Measurements from ENCODE around the gene RTN4RL2. TPM values are rescaled to one million over a fixed set of nuclear protein-coding genes. Genes with fewer than 3 reads are reported as not detected.

Gene RTN4RL2
- total RNA-seq, 1 experiment from 2014 or later: 7.0 TPM

DNA sequence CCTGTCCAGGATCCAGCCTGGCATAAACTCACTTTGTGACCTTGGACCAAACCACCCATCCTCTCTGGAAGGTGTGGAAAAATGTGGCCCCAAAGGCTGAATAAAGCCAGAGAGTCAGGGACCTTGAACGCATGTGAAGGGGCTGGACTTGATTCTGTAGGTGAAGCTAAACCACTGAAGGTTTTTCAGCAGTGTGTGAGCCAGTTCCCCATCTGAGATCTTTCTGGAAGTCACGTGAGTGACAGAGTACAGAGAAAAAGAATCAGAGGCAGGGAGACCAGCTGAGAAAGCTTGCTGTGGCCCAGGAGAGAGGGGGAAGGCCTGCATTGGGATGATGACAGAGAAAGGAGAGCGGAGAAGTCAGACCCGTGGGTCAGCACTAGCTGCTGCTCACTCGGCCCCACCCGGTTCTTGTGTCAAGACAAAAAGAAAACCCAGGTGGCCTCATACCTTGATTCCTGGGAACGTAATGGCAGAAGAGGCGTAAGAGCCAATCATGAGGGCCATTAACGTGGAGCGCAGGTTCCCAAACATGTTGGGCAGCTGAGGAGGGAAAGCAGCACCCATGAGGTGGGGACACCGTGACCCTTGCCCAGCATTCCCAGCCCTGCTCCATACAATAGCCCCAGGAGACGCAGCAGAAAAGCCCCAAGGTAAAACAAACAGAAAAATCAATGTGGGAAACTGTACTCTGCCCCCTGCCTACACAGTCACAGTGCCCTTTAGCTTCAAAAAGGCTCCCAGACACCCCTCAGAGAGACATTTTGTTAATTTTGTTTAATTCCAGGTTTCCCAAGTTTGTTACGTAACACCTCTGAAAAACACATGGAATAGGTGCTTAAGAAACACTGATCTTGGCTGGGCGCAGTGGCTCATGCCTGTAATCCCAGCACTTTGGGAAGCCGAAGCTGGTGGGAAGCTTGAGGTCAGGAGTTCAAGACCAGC, 37.2 kb downstream of the RTN4RL2 start:
- H3T11ph ChIP-seq (ENCODE audit: low read length): no peak overlapping the region
- no peaks in the 10 kb centered on the region for H3K9me3 ChIP-seq (ENCODE audit: control insufficient read depth, low read depth, low read length)
- Mint-ChIP-seq H3K27me3 (ENCODE audit: low read depth) (no peaks in the 10 kb centered on the region; the same call in 1 of the 2 replicates), H3K9me3 (no peaks in the 10 kb centered on the region; a peak in 1 of 5 replicates), H3K4me1 (peaks cover 31 to 59% of the 10 kb centered on the region in 2 experiments), H3K27ac (no peak overlapping the region; a peak in 2 of 7 replicates), H3K36me3 (ENCODE audit: insufficient read depth in 1 of 3, low read depth in 3 of 3) (peaks cover 23 to 41% (median 25%) of the 10 kb centered on the region in 3 experiments; a peak in 6 of 7 replicates), H3K4me3 (no peak overlapping the region)
- H2BK12ac ChIP-seq (ENCODE audit: insufficient read length, low read depth, low read length): no peak overlapping the region
- TF ChIP-seq CTCF (conservative IDR thresholded peaks at IDR 0.05): no peak
- H3K27ac ChIP-seq (ENCODE audit: insufficient read length, low read depth, low read length): no peak overlapping the region
- no peak overlapping the region for H3K14ac ChIP-seq (ENCODE audit: insufficient read depth, low read length)
- no peak overlapping the region for H4K91ac ChIP-seq (ENCODE audit: insufficient read length, low read depth, low read length)
- no peak overlapping the region for H2BK20ac ChIP-seq (ENCODE audit: low read depth, low read length, poor library complexity, severe bottlenecking)
- no peaks in the 10 kb centered on the region for H3K79me2 ChIP-seq (ENCODE audit: insufficient read depth, low read length)
- no peak overlapping the region for H2BK15ac ChIP-seq (ENCODE audit: low read depth, low read length)
- no peak overlapping the region for H3K4me2 ChIP-seq (ENCODE audit: insufficient read depth, insufficient read length, low read length)
- DNase-seq: no peak
- H3K23me2 ChIP-seq (ENCODE audit: insufficient read length, low read depth, low read length, poor library complexity, severe bottlenecking): no peaks in the 10 kb centered on the region
- no peaks in the 10 kb centered on the region for H3K27me3 ChIP-seq (ENCODE audit: insufficient read depth, low read length)
- H2AK5ac ChIP-seq (ENCODE audit: insufficient read length, low read length): no peak overlapping the region
- no peak overlapping the region for H3K18ac ChIP-seq (ENCODE audit: insufficient read length, low read depth, low read length)
- no peak overlapping the region for H3K4ac ChIP-seq (ENCODE audit: low read depth, low read length)
- WGBS (ENCODE audit: extremely low coverage, insufficient read length, low lambda C conversion rate): no CpG with 5 or more reads among the region's 15 CpGs
- no peaks in the 10 kb centered on the region for H3K79me1 ChIP-seq (ENCODE audit: insufficient read depth, low read depth, low read length, poor library complexity, severe bottlenecking)
- no peak overlapping the region for H4K5ac ChIP-seq (ENCODE audit: insufficient read length, low read depth, low read length)
- peaks cover 3% of the 10 kb centered on the region for H4K20me1 ChIP-seq (ENCODE audit: control insufficient read depth, insufficient read depth, insufficient read length)
- no peak overlapping the region for H2AFZ ChIP-seq (ENCODE audit: low read length)
- H3K56ac ChIP-seq (ENCODE audit: insufficient read length, low read depth, low read length): no peak overlapping the region
- H4K8ac ChIP-seq (replicated peaks; ENCODE audit: insufficient read length, low read depth, low read length): no peak overlapping the region
- H3K23ac ChIP-seq (ENCODE audit: insufficient read length, low read depth, low read length): no peak overlapping the region
- peaks cover 13% of the 10 kb centered on the region; the same call in 1 of the 2 replicates for H3K4me1 ChIP-seq (ENCODE audit: insufficient read depth, low read length)
- H2BK120ac ChIP-seq (ENCODE audit: low read depth, low read length, poor library complexity, severe bottlenecking): no peak overlapping the region
- H3K9ac ChIP-seq (ENCODE audit: extremely low read depth, insufficient read length, low read length): no peak overlapping the region
- no peak overlapping the region for H2BK5ac ChIP-seq (ENCODE audit: insufficient read length, low read length)
